ENCODE data around the gene HLA-DRB1.

HLA-DRB1 gene

DNA sequence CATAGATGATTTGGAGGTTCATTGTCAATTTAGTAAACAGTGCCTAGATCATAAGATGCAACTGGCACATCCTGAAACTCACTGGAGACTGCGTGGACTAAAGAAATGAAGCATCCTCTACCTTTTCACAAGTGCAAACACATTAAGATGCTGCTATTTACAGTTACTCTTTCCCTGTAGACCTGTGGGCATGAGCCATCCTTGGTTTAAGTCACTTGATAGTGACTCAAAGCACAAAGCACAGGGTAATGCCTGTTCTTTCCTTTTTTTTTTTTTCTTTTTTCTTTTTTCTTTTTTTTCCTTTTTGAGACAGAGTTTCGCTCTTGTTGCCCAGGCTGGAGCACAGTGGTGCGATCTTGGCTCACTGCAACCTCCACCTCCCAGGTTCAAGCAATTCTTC lies 37.6 kb upstream of the HLA-DRB1 start:
- DNase-seq (ENCODE audit: low read depth) = no peak
- H3K4me3 ChIP-seq (ENCODE audit: low read depth, low read length) = no peak overlapping the region
- TF ChIP-seq, protein P1, sequence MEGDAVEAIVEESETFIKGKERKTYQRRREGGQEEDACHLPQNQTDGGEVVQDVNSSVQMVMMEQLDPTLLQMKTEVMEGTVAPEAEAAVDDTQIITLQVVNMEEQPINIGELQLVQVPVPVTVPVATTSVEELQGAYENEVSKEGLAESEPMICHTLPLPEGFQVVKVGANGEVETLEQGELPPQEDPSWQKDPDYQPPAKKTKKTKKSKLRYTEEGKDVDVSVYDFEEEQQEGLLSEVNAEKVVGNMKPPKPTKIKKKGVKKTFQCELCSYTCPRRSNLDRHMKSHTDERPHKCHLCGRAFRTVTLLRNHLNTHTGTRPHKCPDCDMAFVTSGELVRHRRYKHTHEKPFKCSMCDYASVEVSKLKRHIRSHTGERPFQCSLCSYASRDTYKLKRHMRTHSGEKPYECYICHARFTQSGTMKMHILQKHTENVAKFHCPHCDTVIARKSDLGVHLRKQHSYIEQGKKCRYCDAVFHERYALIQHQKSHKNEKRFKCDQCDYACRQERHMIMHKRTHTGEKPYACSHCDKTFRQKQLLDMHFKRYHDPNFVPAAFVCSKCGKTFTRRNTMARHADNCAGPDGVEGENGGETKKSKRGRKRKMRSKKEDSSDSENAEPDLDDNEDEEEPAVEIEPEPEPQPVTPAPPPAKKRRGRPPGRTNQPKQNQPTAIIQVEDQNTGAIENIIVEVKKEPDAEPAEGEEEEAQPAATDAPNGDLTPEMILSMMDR (IDR thresholded peaks at IDR 0.05; ENCODE audit: control insufficient read depth, extremely low read depth, insufficient read depth) = no peak

DNA sequence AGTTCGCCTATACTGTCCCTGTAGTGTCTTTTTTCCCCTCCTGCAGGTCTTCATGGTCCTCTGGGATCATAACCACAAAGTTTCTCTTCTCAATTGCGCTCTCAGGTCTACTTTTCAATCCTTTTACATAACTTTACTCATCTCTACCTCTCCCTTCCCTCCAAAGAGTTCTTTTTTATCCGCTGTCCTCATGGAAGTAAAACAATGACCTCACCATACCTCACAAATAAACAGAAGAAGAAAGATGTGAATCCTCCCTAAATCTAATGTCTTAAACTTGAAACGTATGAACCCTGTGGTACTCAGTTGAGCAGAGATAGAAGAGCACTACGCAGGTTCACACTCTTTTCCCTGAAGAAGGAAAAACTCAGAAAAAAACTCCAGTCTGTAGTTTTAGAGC lies 35.5 kb upstream of the HLA-DRB1 start:
- TF ChIP-seq, protein P1 (IDR thresholded peaks at IDR 0.05; ENCODE audit: control insufficient read depth, extremely low read depth, insufficient read depth) = no peak
- H3K4me3 ChIP-seq (ENCODE audit: low read depth, low read length) = no peak overlapping the region

DNA sequence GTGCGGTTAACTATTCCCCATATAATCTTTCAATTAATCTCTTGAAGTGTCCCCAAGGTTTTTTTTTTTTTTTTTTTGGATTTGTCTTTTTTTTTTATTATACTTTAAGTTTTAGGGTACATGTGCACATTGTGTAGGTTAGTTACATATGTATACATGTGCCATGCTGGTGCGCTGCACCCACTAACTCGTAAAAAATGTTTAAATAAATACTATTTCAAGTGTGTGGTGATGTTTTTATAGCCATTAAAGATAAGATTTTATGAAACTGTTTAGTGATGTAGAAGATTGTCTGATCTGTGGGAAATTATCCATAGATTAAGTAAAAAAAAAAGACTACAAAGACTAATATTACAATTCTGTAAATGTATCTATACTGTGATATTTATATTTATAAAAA lies 34.9 kb upstream of the HLA-DRB1 start:
- no peak overlapping the region for H3K4me3 ChIP-seq (ENCODE audit: low read depth, low read length)
- TF ChIP-seq, protein P1 (IDR thresholded peaks at IDR 0.05; ENCODE audit: control insufficient read depth, extremely low read depth, insufficient read depth) = no peak
- DNase-seq (ENCODE audit: low read depth) = no peak

More for the DNA sequence above, 35.5 kb upstream of the HLA-DRB1 start:
- DNase-seq (ENCODE audit: low read depth) = no peak

DNA sequence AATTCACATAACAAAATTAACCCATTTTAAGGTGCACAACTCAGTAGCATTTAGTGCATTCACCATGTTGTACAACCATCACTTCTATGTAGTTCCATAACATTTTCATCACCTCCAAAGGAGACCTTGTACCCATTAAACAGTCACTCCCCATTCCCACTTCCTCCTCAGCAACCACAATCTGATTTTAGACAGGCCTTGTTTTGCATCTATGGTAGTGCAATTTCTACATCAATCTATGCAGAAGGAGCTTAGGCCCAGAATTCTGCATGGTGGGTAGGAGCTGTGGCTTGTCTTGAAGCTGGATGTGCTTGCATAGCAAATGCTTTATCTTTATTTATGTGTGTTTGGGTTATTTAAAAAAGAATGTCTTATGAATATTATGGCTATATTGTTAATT lies 34.0 kb upstream of the HLA-DRB1 start:
- no peak for DNase-seq (ENCODE audit: low read depth)
- H3K4me3 ChIP-seq (ENCODE audit: low read depth, low read length) = no peak overlapping the region
- TF ChIP-seq, protein P1 (IDR thresholded peaks at IDR 0.05; ENCODE audit: control insufficient read depth, extremely low read depth, insufficient read depth) = no peak

DNA sequence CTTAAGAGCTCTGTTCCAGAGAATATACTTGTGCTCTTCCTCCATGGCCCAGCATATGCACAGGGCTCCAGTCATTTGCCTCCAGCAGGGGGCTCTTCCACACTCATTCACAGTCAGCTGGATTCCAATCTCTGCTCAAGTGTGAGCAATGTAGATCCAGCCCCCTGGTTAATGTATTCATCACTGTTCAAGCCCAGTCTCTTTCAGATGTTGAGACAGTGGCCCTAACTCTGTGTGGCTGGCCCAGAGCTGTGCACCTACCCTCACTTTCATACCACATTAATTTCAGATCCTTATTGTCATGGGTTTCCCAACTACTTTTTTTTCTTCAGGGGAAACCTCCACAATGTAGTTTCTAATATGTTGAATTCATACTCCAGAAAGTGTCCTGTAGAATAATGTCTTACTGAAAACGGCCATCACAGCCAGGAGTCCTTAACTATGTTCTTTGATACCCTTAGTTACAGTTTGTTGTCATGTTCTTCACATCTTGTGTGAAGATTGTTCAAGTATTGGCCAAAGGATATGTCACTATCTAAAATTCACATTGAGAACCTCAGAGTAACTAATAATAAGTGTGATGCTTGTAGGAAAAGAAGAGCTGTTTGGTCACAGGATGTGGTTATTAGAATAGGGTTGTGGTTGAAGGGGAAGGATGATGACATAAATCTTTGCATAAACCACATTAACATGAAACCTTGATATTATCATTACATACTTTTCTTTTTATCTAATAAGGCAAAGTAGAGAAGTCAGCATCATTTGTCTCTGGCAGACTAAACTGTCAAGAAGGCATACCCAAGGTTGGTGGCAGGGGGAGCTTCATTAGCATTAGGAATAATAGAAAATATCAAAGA lies 33.1 kb upstream of the HLA-DRB1 start:
- DNase-seq (ENCODE audit: low read depth) = peak; percentile 3
- H3K4me3 ChIP-seq (ENCODE audit: low read depth, low read length) = no peak overlapping the region
- TF ChIP-seq, protein P1 (IDR thresholded peaks at IDR 0.05; ENCODE audit: control insufficient read depth, extremely low read depth, insufficient read depth) = peak; percentile 42

DNA sequence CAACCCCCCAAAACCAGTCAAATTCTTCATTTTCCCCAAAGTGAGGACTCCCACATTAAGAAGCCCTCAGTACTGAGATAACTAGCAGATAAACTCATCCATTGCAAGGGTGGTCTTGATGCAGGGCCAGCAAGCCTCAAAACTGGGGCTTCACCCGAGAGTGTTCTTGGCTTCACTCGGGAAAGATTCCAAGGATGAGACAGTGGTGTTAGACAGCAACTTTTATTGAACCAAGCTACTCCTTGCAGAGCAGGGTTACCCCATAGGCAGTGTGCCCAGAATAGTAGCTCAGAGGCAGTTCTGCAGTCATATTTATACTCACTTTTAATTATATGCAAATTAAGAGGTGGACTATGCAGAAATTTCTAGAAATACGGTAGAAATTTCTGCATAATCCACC lies 31.7 kb upstream of the HLA-DRB1 start:
- no peak for DNase-seq (ENCODE audit: low read depth)
- no peak overlapping the region for H3K4me3 ChIP-seq (ENCODE audit: low read depth, low read length)
- TF ChIP-seq, protein P1 (IDR thresholded peaks at IDR 0.05; ENCODE audit: control insufficient read depth, extremely low read depth, insufficient read depth) = no peak

DNA sequence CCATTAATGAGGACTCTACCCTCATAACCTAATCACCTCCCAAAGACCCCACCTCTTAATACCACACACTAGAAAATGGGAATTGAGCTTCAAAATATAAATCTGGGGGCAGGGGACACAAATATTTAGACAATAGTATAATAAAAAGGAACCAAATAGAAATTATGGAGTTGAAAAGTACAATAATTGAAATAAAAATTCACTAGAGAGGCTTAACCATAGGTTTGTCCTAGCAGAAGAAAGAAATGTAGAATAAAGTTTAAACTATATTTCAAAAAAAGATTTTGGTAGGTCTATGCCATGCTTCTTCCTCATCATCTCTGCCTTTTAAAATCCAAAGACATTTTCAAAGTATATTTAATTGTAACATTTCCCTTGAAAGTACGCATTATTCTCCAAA lies 28.1 kb upstream of the HLA-DRB1 start:
- TF ChIP-seq, protein P1 (IDR thresholded peaks at IDR 0.05; ENCODE audit: control insufficient read depth, extremely low read depth, insufficient read depth) = no peak
- no peak overlapping the region for H3K4me3 ChIP-seq (ENCODE audit: low read depth, low read length)
- DNase-seq (ENCODE audit: low read depth) = no peak

Data from LNCaP clone FGC (cell line).